ENCODE results near the gene RASGRF1. TPM values are rescaled to one million over a fixed set of nuclear protein-coding genes. Genes with fewer than 3 reads are reported as not detected.

RASGRF1 gene
- total RNA-seq, 1 experiment from 2014 or later: not detected

- Histone ChIP-seq H3F3A (ENCODE audit: low read length, unreplicated experiment) (no peaks in the 10 kb centered on the region), H3K27me3 (ENCODE audit: low read length) (no peaks in the 10 kb centered on the region), H3K4me2 (ENCODE audit: low read length) (no peak overlapping the region), H4K20me1 (ENCODE audit: low read length) (no peaks in the 10 kb centered on the region), H3K4me3 (ENCODE audit: low read length) (no peak overlapping the region), H3K4me1 (ENCODE audit: insufficient read depth, low read length) (peaks cover 11% of the 10 kb centered on the region), H2AFZ (ENCODE audit: low read length) (no peak overlapping the region), H3K9me3 (ENCODE audit: low read length) (no peaks in the 10 kb centered on the region), H3K79me2 (ENCODE audit: low read length) (no peaks in the 10 kb centered on the region), H3K36me3 (ENCODE audit: low read depth, low read length) (peaks cover 11% of the 10 kb centered on the region), H3K9ac (ENCODE audit: low read length) (no peak overlapping the region), H3K27ac (ENCODE audit: low read length) (no peak overlapping the region), H3K9me2 (replicated peaks; ENCODE audit: low read length) (no peaks in the 10 kb centered on the region)
- TF ChIP-seq EZH2phosphoT487 (IDR thresholded peaks at IDR 0.05; ENCODE audit: borderline replicate concordance, low read length) (no peak), CTCF (conservative IDR thresholded peaks at IDR 0.05; ENCODE audit: low read depth, low read length) (no peak), EZH2 (IDR thresholded peaks at IDR 0.05; ENCODE audit: low read length, unreplicated experiment) (no peak)
- ChIA-PET CTCF (no interaction called here), POLR2A (ENCODE audit: unreplicated experiment) (no interaction called here)
- no TSS peak for BruUV-seq (replicated peaks)
- DNase-seq: no peak
- no peak for ATAC-seq
- intact Hi-C loops (cut with micrococcal nuclease): loop anchor here (10.0 kb wide), 1 partner anchor 275 kb away; no protein-coding TSS in a partner anchor
Measured at GRCh38 chr15:78910271-78910670, 180.3 kb downstream of the RASGRF1 start.

Other genes with a start within 250 kb of the RASGRF1 start
- 210 and 216 TPM in 2 replicates for gene MORF4L1, start 217.9 kb downstream of the RASGRF1 start, total RNA-seq (2014; rRNA removed)
- 136 and 146 TPM in 2 replicates for gene CTSH, start 145.7 kb downstream of the RASGRF1 start, total RNA-seq (2014; rRNA removed)
- gene ANKRD34C, start 191.9 kb upstream of the RASGRF1 start, total RNA-seq (2014; rRNA removed): not detected in 2 replicates
- gene TMED3, start 220.3 kb upstream of the RASGRF1 start, total RNA-seq (2014; rRNA removed): 164 and 178 TPM in 2 replicates